ENCODE data around the gene SKI.
"Not testable (repeated sequence)": the region's sequence is repeated elsewhere in the genome, so short reads cannot be mapped to it uniquely, and the experiment has no call there.

The SKI gene

DNA sequence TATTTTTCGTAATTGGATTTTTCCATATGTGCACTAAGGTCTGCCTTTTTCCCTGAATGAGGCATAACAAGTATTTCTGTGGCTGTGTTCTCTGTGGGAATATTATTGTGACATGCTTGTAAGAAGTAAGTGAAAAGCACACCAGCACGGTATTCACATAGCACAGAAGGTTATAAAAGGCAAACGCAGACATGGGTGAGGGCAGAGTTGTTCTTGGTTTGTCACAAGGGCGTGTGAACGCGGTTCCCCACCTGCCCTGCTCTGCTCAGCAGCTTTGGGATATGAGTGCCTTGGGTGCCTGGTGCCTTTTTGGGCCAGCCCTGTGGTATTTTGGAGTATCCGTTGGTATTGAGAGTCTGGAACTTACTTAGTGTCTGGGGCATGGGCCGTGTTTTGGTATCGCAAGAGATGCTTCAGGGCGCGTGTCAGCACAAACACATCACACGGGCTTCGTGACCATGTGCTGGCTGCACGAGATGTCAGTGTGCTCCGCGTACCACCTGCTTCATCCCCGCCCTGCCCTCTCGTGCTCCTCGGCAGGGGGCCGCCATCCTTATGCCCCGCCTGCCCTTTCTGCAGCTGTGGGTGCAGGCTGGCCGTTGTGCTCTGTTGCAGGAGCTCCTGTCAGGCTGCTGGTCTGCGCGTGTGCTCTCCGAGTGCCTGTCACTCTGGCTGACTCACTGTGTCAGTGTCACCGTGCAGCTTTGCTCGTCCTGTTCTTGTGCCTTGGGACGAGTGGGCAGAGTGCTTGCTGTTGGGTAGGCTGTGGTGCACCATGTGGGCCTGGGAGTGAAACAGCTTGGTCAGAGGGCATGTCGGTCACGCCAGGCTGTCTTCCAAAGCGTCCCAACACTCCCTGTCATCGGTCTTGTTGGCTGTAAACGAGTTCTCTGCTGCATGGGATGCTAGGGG is 15.0 kb downstream of the SKI start:
- Histone ChIP-seq H3K9me2 (replicated peaks; ENCODE audit: control insufficient read depth, low read length) (no peaks in the 10 kb centered on the region), H3K36me3 (ENCODE audit: control insufficient read depth, low read length) (no peaks in the 10 kb centered on the region), H3K9me3 (ENCODE audit: control insufficient read depth, insufficient read depth, low read length) (no peaks in the 10 kb centered on the region), H3F3A (ENCODE audit: control insufficient read depth, insufficient read depth) (no peaks in the 10 kb centered on the region), H3K4me2 (ENCODE audit: low read length) (no peak overlapping the region), H3K27me3 (ENCODE audit: control insufficient read depth, low read length) (no peaks in the 10 kb centered on the region), H3K27ac (ENCODE audit: low read depth, low read length) (no peak overlapping the region), H4K20me1 (ENCODE audit: control insufficient read depth, insufficient read depth, low read depth, low read length) (no peaks in the 10 kb centered on the region), H3K79me2 (ENCODE audit: control insufficient read depth, low read length) (no peaks in the 10 kb centered on the region), H3K4me3 (ENCODE audit: low read length) (no peak overlapping the region), H3K4me1 (ENCODE audit: control insufficient read depth, low read length) (no peaks in the 10 kb centered on the region)
- TF ChIP-seq EZH2phosphoT487 (IDR thresholded peaks at IDR 0.05; ENCODE audit: borderline replicate concordance, low read length), result no peak
- TF ChIP-seq, protein P1, sequence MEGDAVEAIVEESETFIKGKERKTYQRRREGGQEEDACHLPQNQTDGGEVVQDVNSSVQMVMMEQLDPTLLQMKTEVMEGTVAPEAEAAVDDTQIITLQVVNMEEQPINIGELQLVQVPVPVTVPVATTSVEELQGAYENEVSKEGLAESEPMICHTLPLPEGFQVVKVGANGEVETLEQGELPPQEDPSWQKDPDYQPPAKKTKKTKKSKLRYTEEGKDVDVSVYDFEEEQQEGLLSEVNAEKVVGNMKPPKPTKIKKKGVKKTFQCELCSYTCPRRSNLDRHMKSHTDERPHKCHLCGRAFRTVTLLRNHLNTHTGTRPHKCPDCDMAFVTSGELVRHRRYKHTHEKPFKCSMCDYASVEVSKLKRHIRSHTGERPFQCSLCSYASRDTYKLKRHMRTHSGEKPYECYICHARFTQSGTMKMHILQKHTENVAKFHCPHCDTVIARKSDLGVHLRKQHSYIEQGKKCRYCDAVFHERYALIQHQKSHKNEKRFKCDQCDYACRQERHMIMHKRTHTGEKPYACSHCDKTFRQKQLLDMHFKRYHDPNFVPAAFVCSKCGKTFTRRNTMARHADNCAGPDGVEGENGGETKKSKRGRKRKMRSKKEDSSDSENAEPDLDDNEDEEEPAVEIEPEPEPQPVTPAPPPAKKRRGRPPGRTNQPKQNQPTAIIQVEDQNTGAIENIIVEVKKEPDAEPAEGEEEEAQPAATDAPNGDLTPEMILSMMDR (IDR thresholded peaks at IDR 0.05; ENCODE audit: low read depth, low read length, poor library complexity, severe bottlenecking), result no peak

DNA sequence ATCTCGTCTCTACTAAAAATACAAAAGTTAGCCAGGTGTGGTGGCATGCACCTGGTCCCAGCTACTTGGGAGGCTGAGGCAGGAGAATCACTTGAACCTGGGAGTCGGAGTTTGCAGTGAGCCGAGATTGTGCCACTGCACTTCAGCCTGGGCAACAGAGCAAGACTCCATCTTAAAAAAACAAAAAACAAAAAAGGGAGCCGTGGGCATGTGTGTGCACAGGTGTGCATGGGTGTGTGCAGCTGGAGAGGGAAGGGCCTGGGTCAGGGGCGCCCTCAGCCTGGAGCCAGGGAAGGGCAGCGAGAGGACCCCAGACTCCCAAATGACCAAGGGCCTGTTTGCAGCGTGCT is 18.9 kb downstream of the SKI start:
- H3K4me1 ChIP-seq (ENCODE audit: control insufficient read depth, low read length); H3K4me3 ChIP-seq (ENCODE audit: low read length); H3F3A ChIP-seq (ENCODE audit: control insufficient read depth, insufficient read depth); H3K36me3 ChIP-seq (ENCODE audit: control insufficient read depth, low read length); H4K20me1 ChIP-seq (ENCODE audit: control insufficient read depth, insufficient read depth, low read depth, low read length); H3K9me2 ChIP-seq (replicated peaks; ENCODE audit: control insufficient read depth, low read length); H3K9me3 ChIP-seq (ENCODE audit: control insufficient read depth, insufficient read depth, low read length); H3K27me3 ChIP-seq (ENCODE audit: control insufficient read depth, low read length); H3K4me2 ChIP-seq (ENCODE audit: low read length); H3K79me2 ChIP-seq (ENCODE audit: control insufficient read depth, low read length); H3K27ac ChIP-seq (ENCODE audit: low read depth, low read length): not testable (repeated sequence)

DNA sequence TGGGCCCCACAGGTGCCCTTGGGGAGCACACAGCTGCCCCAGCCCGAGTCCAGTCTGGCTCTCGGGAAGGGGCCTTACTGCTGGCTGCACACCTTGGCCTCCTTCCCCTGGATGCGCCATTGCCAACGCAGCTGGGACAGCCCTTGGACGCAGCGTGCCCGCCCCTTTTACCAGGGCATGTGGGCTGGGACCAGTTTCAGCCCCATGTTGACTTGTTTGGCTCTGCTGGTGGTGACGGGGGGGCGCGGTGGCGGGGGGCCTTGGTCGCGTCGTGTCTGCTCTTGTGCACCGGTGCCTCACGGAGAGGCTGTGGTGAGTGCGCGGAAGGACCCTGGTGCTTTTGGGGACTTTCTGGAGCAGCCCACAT is 19.6 kb downstream of the SKI start:
- TF ChIP-seq EZH2phosphoT487 (IDR thresholded peaks at IDR 0.05; ENCODE audit: borderline replicate concordance, low read length), result no peak
- TF ChIP-seq, protein P1 (IDR thresholded peaks at IDR 0.05; ENCODE audit: low read depth, low read length, poor library complexity, severe bottlenecking), result no peak
- no peak overlapping the region for H3K4me3 ChIP-seq (ENCODE audit: low read length)
- no peak overlapping the region for H3K4me2 ChIP-seq (ENCODE audit: low read length)
- H3K4me1 ChIP-seq (ENCODE audit: control insufficient read depth, low read length), result no peaks in the 10 kb centered on the region
- H3K79me2 ChIP-seq (ENCODE audit: control insufficient read depth, low read length), result no peaks in the 10 kb centered on the region
- no peaks in the 10 kb centered on the region for H3K9me2 ChIP-seq (replicated peaks; ENCODE audit: control insufficient read depth, low read length)
- no peaks in the 10 kb centered on the region for H3K27me3 ChIP-seq (ENCODE audit: control insufficient read depth, low read length)
- no peak overlapping the region for H3K27ac ChIP-seq (ENCODE audit: low read depth, low read length)
- peaks cover 9% of the 10 kb centered on the region; the same call in 1 of the 2 replicates for H3K9me3 ChIP-seq (ENCODE audit: control insufficient read depth, insufficient read depth, low read length)
- H4K20me1 ChIP-seq (ENCODE audit: control insufficient read depth, insufficient read depth, low read depth, low read length), result no peaks in the 10 kb centered on the region
- no peaks in the 10 kb centered on the region for H3K36me3 ChIP-seq (ENCODE audit: control insufficient read depth, low read length)
- no peaks in the 10 kb centered on the region for H3F3A ChIP-seq (ENCODE audit: control insufficient read depth, insufficient read depth)

DNA sequence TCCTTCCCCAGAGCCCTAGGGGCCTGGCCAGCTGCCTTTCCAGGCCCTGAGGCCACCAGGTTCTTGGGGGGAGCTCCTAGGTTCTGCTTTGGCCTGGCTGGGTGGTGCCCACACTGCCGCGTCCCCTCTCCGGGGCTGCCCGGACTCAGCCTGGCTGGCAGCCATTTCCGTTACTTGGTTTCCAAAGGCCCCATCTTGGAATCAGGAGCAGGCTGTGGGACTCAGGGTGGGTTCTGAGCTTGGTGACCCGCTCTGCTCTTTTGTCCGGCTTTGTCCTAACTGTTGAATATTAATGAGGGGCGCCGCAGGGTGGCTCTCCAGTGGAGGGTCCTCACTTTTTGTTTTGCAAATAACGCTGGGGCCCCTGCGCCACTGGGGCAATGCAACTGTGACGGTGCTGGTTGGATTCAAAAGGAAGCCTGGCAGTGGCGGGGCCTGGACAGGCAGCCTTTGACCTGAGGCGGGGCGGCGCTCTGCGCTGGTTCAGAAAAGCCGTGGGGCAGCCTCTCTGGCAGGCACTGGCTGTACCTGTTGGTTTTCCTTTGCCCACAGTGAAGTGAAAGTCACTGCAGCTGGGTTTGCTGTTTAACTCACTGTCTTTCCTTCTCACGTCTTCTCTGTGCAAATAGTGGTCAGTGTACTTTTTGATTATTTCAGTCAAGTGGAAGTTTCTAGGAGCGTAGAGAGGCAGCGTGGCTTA is 20.2 kb downstream of the SKI start:
- no peaks in the 10 kb centered on the region for H3K4me1 ChIP-seq (ENCODE audit: control insufficient read depth, low read length)
- H3K27me3 ChIP-seq (ENCODE audit: control insufficient read depth, low read length), result no peaks in the 10 kb centered on the region
- H3K27ac ChIP-seq (ENCODE audit: low read depth, low read length), result no peak overlapping the region
- no peak overlapping the region for H3K4me3 ChIP-seq (ENCODE audit: low read length)
- H3K79me2 ChIP-seq (ENCODE audit: control insufficient read depth, low read length), result no peaks in the 10 kb centered on the region
- H4K20me1 ChIP-seq (ENCODE audit: control insufficient read depth, insufficient read depth, low read depth, low read length), result no peaks in the 10 kb centered on the region
- H3K9me2 ChIP-seq (replicated peaks; ENCODE audit: control insufficient read depth, low read length), result no peaks in the 10 kb centered on the region
- TF ChIP-seq, protein P1 (IDR thresholded peaks at IDR 0.05; ENCODE audit: low read depth, low read length, poor library complexity, severe bottlenecking), result no peak
- no peak for TF ChIP-seq EZH2phosphoT487 (IDR thresholded peaks at IDR 0.05; ENCODE audit: borderline replicate concordance, low read length)
- peaks cover 12% of the 10 kb centered on the region; the same call in 1 of the 2 replicates for H3K9me3 ChIP-seq (ENCODE audit: control insufficient read depth, insufficient read depth, low read length)
- H3K4me2 ChIP-seq (ENCODE audit: low read length), result no peak overlapping the region
- no peaks in the 10 kb centered on the region for H3F3A ChIP-seq (ENCODE audit: control insufficient read depth, insufficient read depth)
- no peaks in the 10 kb centered on the region for H3K36me3 ChIP-seq (ENCODE audit: control insufficient read depth, low read length)
